HG03139 (cell line): ENCODE measurements around the gene NKX3-2.

Experiments
- ATAC-seq: cut with Tn5 transposase; IDR thresholded peaks from one replicate; pipeline ENCODE4 v1.9.1; 2021; ENCODE audit not compliant: unreplicated experiment

Gene NKX3-2

GRCh38 chr4:13515268-13515667 is 29.0 kb downstream of the NKX3-2 start:
- no peak for ATAC-seq

GRCh38 chr4:13514722-13515121 is 29.6 kb downstream of the NKX3-2 start:
- no peak for ATAC-seq

- no peak for ATAC-seq
Observed at GRCh38 chr4:13511101-13511500, 33.2 kb downstream of the NKX3-2 start.

DNA sequence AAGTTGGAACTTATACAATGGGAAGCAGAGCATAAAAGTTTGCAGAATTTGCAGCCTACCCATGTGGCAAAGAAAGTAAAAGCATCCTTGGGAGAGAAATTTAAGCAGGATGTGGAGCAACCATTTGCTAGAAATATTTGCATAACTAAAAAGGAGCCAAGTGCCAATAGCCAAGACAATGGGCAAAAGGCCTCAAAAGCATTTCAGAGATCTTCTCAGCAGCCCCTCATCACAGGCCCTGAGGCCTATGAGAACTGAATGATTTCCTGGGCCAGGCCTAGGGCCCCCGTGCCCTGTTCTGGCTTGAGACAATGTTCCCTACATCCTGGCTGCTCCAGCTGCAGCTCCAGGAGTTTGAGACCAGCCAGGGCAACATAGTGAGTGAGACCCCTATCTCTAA is 34.9 kb downstream of the NKX3-2 start:
- no peak for ATAC-seq

GRCh38 chr4:13504374-13504773 is 39.9 kb downstream of the NKX3-2 start:
- no peak for ATAC-seq

- ATAC-seq, result no peak
Observed at GRCh38 chr4:13498469-13498868, 45.8 kb downstream of the NKX3-2 start.

DNA sequence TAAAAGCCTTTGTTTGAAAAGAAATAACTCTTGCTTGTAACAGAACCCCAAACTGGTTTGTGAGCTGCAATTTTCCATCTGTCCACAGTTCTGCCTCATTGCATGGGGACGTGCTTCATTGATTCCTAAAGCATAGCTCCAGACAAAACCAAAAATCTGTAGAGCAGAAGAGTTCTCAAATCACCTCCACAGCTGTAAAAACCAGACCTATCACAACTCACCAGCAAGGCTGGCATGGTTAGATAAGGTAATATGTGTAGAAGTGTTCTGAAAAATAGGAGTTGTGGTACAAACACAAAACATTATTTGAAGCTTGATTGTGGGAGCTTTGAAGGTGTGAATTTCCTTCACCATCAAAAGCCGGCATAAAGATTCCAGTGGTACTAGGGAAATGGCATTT is 47.7 kb downstream of the NKX3-2 start:
- no peak for ATAC-seq

DNA sequence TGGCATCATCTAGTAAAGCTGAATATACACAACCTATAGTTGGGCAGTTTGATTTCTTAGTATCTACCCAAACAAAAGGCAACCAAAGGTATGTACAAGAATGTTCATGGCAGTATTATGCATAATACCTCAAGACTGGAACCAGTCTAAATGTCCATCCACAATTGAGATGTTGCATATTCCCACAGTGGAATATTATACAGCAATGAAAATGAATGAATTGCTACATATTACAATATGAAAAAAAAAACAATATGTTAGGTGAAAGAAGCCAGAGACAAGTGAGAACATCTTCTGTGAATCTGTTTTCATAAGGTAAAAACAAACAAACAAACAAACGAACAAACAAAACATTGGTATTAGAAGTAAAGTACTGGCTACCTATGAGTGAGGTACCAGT is 48.6 kb downstream of the NKX3-2 start:
- ATAC-seq, result no peak

GRCh38 chr4:13493793-13494192 is 50.5 kb downstream of the NKX3-2 start:
- no peak for ATAC-seq

DNA sequence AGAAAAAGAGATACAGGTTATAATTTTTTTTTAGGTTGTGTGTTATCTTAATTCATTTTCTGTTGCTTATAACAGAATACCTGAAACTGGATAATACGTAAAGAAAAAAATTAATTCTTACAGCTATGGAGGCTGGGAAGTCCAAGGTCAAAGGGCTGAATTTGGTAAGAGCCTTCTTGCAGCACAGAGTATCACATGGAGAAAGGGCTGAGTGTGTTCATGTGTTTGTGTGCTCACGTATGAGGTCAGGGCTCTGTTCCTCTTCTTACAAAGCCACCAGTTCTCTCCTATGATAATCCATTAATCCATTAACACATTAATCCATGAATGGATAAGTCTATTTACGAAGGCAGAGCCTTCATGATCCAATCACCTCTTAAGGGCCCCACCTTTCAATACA is 51.6 kb downstream of the NKX3-2 start:
- ATAC-seq, result no peak
